ENCODE measurements around the gene RXFP1. TPM values are rescaled to one million over a fixed set of nuclear protein-coding genes. Genes with fewer than 3 reads are reported as not detected.

RXFP1 gene
- total and polyA plus RNA-seq, 4 donors = 0.24 to 1.5 (median 0.80) TPM

- no peaks in the 10 kb centered on the region for H3K36me3 ChIP-seq (ENCODE audit: control insufficient read depth in 4 of 4, insufficient read depth in 3 of 4, low read depth in 1 of 4, low read length in 3 of 4)
- peaks cover 0 to 3% (median 0%) of the 10 kb centered on the region in 4 donors for H3K27me3 ChIP-seq (ENCODE audit: control insufficient read depth in 4 of 4, insufficient read depth in 4 of 4, low read length in 3 of 4)
- peak overlapping the region in 1 of 2 donors; percentile 28 for H3K27ac ChIP-seq (ENCODE audit: low read depth in 1 of 2, low read length in 2 of 2)
- WGBS = 69% methylated on average over 7 of the region's 7 CpGs
- no peaks in the 10 kb centered on the region for H3K4me1 ChIP-seq (ENCODE audit: control insufficient read depth in 4 of 4, insufficient read depth in 4 of 4, low read length in 3 of 4)
- no peak for DNase-seq (ENCODE audit: low spot score)
- H3K9me3 ChIP-seq (ENCODE audit: control insufficient read depth in 4 of 4, low read length in 3 of 4) = no peaks in the 10 kb centered on the region
- H3K4me3 ChIP-seq (ENCODE audit: low read depth in 1 of 3, low read length in 3 of 3) = no peak overlapping the region
- TF ChIP-seq SP1 (IDR thresholded peaks at IDR 0.05) (no peak), HNF4G (IDR thresholded peaks at IDR 0.05) (no peak), YY1 (IDR thresholded peaks at IDR 0.05) (no peak), ZBTB33 (IDR thresholded peaks at IDR 0.05) (no peak), CTCF (IDR thresholded peaks at IDR 0.05; ENCODE audit: low read depth, low read length, missing input control) (no peak), MAX (IDR thresholded peaks at IDR 0.05) (no peak), NR2F2 (IDR thresholded peaks at IDR 0.05) (no peak), REST (IDR thresholded peaks at IDR 0.05) (no peak), TAF1 (conservative IDR thresholded peaks at IDR 0.05) (no peak), FOXA2 (IDR thresholded peaks at IDR 0.05) (no peak), JUND (IDR thresholded peaks at IDR 0.05) (no peak), EGR1 (IDR thresholded peaks at IDR 0.05; ENCODE audit: low read depth in 2 of 2) (no peak), RXRA (IDR thresholded peaks at IDR 0.05) (no peak), FOXA1 (IDR thresholded peaks at IDR 0.05) (no peak), ATF3 (IDR thresholded peaks at IDR 0.05) (no peak), GABPA (IDR thresholded peaks at IDR 0.05 in 1 of 2, conservative IDR thresholded peaks at IDR 0.05 in 1 of 2) (no peak), RAD21 (IDR thresholded peaks at IDR 0.05) (no peak), HNF4A (conservative IDR thresholded peaks at IDR 0.05) (no peak)
- no peak overlapping the region for H3K9ac ChIP-seq (ENCODE audit: low read depth in 1 of 2, low read length in 2 of 2)
These were observed 2.4 kb downstream of the RXFP1 start for GRCh38 chr4:158523990-158524535.

Measured in liver (tissue), 9 donors.